Activated T-cell treated with anti-CD3 and anti-CD28 coated beads for 4 hours (primary cell): Measurements from ENCODE around the gene PCNX1.
"Not testable (repeated sequence)": the region's sequence is repeated elsewhere in the genome, so short reads cannot be mapped to it uniquely, and the experiment has no call there.

Experiments
- DNase-seq: peaks from one replicate; pipeline ENCODE4 v3.0.0-alpha.2; 2020

Gene PCNX1

DNA sequence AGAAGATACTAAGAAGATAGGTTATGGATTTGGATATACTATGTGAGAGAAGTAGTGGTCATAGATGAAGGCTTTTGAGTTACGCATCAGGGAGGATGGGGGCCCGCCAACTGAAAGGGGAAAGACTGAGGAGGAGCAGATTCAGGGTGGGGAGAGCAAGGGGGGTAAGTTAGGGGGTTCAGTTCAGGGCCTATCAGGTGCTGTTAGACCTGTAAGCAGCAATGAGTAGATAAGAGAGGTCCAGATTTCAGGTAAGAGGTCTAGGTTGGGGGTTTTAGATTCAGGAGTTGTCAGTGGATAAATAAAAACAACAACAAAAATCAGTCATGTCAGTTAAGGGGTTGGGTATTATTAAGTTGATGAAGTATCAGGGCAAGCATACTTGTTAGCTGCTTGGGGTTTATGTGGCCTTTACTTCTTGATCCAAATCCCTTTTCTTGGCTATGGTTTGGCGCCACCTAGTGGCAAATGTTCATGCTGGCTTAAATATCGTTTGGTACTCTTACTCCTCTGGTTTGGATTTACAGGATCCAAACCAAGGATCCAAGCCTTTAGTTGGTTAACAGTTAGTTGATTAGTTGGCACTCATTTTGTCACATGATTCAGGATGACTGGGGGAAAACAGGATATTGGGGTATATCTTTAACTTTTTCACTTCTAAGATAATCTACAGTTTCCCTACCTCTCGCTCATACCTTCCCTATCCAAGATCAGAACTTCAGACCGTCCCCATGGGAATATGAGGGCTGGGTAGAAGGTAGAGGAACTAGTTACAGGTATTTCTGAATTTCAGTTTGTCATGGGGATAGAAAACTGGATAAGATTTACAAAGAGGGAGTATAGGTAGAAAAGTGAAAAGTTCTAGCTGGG, 65.1 kb downstream of the PCNX1 start:
- DNase-seq: peak; percentile 85

DNA sequence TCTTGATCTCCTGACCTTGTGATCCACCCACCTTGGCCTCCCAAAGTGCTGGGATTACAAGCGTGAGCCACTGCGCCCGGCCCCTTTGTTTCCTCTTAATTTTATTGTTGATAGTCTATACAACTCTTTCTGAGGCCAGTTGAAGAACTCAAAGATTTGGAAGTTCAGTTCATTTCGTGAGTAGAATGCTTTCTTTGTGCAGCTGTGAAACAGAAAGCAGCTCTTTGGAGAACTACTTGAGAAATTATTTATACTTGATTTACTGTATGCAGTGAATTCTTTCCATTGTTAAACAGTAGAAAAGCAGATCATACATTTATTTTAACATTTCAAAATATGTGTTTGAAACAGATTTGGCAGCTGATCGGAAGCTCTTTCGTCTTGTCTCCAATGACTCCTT, 69.3 kb downstream of the PCNX1 start:
- DNase-seq: no peak

DNA sequence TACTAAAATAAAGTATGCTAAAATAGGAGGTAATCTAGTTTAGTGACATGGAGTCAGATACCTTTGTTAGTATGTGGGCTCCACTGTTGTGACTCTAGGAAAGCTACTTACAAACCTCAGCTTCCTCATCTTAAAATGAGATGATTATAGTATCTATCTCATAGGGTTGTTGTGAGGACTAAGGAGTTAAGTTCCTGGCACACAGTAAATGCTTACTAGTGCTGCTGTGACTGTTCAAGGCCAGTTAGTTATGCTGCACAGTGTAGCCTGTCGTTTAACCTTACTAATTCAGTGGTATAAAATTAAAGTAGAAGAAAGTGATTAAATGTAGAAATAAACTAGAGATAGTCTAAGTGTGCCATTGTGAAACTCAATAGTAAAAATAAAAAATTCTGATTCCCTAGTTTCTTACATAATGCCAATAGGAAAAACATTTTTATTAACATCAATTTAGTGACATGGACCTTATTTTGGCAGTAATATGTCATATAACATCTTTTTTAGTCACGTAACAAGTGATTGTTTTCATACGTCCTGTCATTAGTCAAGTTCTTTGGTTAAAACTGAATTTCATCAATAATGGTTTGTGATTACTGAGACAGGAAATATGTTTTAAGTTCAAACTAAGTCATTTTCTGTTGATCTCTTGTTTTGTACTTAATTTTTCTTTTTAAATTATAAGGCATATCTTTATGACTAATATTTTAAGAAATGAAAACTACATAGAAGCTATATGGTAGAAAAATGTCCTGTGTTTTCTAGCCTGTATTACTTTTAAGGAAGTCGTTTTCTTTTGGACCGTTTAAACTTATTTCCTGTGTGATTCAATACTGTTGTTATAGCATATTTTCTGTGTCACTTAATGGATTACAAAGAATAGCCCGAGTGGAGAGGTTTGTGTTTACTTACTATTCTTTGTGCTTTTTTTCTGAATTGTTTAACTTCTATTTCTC, 74.0 kb downstream of the PCNX1 start:
- DNase-seq: no peak

DNA sequence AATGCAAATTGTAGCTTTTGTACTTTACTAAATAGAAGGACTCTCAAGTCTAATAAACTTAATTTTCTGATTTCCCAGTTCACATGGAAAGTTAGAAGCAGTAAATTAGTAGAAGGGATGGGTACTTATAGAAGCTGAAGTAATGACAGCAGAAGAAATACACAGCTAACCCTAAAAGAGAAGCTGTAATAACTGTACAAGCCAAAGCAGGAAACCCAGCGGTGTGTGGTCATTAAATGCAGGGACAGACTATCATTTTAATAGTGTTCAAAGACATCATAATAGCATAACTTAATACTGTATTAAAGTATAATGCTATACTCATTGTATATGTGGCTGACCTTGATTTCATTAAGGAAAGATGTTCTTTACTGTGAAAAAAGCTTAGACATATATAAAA, 74.9 kb downstream of the PCNX1 start:
- DNase-seq: no peak

DNA sequence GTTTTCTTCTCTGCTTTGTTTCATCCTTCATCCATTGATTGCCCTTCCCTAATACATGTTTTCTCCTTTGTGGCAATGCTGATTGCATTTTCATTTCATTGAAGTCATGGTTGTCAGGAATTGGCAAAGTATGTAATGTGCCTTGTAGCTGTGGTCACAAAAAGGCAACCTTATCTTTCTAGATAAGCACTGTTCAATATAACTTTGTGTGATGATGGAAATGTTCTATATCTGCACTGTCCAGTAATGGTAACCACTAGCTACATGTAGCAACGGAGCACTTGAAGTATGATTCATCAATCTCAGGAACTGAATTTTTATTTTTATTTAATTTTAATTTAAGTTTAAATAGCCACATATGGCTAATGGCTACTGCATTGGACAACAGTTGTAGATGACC, 79.8 kb downstream of the PCNX1 start:
- DNase-seq: no peak

DNA sequence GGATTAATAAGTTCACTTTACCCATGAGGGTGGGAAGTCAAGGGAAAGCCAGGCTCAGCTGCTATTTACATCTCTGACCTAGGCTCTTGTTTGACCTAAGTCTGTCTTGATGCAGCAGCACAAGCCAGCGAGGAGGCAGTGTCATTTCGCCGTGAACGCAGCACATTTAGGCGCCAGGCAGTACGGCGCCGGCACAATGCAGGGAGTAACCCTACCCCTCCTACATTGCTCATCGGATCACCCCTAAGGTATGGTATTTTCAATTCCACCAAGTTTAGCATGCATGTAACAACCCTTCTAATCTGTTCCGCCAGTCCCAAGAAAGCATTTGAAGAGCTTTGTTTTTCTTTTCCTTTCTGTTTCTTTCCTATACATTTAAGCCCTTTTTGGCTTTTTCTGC, 81.2 kb downstream of the PCNX1 start:
- DNase-seq: no peak

DNA sequence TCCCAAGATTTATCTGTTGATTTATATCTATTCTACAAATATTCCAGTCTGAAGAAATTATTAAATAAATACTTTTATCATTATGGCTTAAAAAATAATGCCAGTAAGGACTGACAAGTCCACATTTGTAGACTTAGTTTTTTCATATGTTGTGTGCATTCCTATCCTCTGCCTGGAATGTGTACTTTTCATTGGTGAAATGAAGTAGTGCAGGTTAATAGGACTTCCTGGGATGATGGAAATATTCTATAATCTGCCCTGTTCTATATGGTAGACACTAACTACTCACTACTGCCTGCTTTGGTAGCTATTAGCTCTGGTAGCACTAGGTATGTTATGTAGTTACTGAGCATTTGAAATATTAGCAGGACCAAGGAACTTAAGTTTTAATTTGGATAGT, 86.7 kb downstream of the PCNX1 start:
- DNase-seq: no peak

DNA sequence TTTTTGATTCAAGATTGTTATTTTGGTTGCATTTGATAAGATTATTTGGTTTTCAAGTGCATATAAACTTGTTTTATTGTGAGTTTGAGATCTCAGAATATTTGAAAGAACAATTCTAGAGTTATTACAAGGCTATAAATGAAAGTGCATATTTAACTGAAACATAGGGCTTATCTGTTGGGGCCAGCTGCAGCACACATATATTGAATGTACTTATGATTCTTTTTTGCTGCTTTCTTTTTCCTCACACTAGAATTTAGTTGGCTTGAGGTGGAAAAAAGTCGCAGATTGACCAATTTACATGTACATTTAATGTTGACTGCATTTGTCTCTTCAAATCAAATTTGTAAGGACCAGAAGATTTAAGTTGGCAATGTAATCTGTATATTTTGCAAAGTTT, 88.0 kb downstream of the PCNX1 start:
- DNase-seq: no peak

DNA sequence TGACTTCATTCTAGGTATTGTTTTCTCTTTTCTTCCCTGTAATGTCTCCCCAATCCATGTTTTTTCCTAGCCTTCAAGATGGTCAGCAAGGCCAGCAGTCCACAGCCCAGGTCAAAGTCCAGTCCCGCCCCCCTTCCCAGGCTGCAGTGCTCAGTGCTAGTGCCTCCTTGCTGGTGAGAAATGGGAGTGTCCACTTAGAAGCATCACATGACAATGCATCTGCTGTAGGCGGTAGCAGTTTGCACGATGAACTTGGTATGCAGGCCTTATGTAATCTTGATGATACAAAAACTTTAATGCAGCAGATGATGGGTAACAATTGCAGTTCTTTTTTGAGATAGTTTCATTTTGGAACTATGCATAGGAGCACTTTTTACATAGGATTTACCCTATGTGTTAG, 88.4 kb downstream of the PCNX1 start:
- no peak for DNase-seq

DNA sequence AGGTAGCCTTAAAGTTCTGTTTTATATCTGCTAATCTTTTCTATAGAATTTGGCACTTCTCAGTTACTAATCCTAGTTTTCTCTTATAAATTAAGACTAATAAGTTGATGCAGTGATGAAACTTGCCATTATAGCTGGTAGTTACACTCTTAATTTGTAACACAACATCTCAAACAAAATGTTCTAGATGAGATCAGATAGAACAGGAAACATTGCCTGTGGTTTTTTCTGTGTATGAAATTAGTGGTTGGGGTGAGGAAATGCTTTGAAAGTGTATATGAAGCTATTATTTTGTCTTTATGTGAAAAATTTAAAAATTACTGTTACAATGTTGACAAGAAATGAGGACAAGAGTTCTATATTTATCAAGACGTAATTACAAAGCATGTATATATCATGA, 91.9 kb downstream of the PCNX1 start:
- no peak for DNase-seq

DNA sequence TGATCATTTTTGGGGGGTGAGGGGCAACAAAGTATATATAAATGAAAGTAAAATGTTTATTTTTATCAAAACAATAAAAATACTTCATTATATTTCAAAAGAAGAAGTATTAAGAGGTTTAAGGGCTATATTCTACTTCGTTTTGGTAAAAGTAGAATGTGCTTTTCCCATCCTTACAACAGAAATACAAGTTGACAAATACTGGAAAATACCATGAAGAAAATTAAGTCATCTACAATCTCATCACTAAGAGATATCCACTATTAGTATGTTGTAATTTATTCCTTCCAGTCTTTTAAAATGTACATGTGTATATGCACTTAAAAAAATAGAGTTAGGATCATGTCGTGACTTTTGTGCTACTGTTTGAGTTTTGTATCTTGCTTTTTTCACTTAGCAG, 92.8 kb downstream of the PCNX1 start:
- DNase-seq: no peak

DNA sequence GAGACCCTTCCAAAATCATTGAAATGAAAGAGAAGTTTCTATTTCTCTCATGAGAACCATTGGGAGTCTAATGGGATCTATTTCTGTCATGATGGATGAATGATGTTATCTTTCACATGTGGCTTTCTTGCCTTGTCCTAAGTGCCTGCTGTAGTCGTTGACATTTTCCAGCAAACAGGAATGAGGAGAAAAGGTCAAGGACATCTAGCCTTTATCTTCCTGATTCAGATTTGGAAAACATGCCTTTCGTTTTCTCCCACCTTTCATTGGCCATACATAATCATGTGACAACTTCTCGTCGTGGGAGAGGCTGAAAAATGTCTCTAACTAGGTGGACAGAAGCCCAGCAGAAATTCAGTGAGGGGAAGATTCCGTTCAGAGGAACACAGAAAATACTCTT, 94.5 kb downstream of the PCNX1 start:
- no peak for DNase-seq

DNA sequence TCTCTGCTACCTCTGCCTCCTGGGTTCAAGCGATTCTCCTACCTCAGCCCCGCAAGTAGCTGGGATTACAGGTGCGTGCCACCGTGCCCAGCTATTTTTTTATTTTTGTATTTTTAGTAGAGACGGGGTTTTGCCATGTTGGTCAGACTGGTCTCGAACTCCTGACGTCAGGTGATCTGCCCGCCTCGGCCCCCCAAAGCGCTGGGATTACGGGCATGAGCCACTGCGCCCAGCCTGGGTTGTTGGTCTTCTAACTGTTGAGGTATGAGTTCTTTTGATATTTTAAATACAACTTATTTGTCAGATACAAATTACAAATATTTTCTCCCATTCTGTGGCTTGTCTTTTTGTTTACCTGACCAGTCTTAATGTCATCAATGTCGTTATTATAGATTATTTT, 95.9 kb downstream of the PCNX1 start:
- DNase-seq: no peak

DNA sequence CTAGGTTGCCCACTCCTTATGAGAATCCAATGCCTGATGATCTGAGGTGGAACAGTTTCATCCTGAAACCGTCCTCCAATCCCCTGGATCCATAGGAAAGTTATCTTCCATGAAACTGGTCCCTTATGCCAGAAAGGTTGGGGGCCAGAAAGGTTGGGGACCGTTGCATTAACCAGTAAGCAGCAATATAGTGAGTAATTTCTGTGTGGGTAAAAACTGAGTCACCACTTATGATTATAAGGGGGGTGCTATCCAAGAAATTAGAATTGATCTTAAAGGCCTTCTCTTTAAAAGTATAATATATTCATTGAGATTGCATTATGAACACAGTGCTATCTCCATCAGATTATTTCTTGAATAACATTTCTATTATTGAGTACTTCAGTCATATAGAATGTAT, 97.2 kb downstream of the PCNX1 start:
- DNase-seq: no peak

DNA sequence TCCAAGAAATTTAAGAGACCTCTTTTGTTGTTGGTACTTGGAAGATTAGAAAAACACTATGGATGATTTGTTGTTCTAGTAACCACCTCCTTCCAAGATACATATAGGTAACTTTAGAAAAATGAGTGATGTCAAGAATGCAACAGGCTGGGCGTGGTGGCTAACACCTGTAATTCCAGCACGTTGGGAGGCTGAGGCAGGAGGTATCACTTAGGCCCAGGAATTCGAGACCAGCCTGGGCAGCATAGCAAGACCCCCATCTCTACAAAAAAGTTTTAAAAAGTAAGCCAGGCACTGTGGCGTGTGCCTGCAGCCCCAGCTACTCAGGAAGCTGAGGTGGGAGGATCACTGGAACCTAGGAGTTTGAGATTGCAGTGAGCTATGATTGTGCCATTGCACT, 97.8 kb downstream of the PCNX1 start:
- DNase-seq: no peak

DNA sequence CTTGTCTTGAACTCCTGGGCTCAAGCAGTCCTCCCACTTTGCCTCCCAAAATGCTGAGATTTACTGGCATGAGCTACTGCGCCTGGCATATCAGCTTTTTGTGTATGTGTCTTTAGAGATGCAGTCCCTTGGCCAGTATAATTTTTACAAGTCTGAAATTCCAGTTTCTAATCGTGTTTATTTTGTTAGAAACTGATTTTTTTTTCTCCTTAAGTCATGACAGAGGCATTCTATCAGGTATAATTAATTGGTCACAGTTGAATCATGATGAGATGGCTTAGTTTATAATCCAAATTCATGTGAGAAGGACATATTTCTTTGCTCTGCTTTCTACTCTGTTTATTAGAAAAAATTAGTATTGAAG, 98.9 kb downstream of the PCNX1 start:
- no peak for DNase-seq

DNA sequence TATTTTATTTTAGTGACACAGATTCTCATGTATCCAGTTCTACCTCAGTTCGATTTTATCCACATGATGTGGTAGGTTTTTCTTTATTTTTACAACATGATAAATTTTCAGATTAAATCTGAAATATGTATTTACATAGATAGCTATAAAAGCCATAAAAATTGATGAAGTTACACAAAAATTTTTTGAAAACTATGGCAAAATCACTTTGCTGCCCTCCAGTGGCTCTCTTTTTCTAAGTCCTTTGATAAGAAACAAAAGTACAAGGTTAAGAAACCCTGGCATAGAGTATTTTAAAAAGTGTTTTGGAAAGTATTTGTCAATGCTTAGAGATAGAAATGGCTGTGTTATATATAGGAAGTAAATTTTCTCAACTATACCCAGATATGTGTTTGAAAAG, 104.2 kb downstream of the PCNX1 start:
- DNase-seq: no peak

DNA sequence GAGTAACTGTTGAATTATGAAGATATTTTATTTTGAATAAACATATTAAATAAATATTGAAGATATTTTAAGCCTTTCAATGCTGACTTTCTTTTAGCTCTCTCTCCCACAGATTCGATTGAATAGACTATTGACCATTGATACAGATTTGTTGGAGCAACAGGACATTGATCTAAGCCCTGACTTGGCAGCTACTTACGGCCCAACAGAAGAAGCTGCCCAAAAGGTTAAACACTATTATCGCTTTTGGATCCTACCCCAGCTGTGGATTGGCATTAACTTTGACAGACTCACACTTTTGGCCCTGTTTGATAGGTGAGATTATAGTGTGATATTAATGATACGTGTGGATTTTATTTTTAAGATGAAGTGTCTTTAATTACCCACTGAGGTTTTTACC, 105.6 kb downstream of the PCNX1 start:
- no peak for DNase-seq

DNA sequence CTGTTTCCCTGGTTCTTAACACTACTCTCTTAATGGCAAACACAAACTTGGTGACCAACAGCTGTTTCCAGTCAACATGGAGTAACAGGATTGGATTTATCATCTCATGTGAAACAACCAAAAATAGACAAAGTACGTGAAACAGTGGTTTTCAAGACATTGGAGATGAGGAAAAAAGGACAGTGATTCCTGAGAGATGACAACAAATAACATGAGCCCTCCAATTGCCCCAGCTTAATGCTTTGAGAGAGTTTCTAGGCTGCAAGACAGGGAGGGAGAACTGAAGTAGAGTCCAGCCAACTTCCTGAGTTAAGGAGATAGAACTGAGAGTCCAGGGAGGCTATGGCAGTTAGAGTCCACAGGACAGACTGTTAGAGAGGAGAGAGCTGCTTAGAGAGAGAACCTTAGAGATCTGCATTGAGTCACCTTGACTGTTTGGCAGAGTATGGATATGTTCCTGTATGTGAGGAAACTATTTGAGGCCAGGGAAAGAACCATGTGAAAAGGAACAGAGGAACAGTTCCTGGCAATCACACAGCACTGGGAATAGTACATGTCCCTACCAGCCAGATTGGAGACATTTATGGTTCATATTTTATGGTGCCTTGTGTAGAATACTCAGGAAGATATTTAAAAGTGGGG, 106.4 kb downstream of the PCNX1 start:
- DNase-seq: no peak

DNA sequence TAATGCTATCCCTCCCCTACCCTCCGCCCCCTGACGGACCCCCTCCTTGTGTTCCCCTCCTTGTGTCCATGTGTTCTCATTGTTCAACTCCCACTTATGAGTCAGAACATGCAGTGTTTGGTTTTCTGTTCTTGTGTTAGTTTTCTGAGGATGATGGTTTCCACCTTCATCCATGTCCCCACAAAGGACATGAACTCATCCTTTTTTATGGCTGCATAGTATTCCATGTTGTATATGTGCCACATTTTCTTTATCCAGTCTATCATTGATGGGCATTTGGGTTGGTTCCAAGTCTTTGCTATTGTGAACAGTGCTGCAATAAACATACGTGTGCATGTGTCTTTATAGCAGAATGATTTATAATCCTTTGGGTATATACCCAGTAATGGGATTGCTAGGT, 112.7 kb downstream of the PCNX1 start:
- not testable (repeated sequence) for DNase-seq

DNA sequence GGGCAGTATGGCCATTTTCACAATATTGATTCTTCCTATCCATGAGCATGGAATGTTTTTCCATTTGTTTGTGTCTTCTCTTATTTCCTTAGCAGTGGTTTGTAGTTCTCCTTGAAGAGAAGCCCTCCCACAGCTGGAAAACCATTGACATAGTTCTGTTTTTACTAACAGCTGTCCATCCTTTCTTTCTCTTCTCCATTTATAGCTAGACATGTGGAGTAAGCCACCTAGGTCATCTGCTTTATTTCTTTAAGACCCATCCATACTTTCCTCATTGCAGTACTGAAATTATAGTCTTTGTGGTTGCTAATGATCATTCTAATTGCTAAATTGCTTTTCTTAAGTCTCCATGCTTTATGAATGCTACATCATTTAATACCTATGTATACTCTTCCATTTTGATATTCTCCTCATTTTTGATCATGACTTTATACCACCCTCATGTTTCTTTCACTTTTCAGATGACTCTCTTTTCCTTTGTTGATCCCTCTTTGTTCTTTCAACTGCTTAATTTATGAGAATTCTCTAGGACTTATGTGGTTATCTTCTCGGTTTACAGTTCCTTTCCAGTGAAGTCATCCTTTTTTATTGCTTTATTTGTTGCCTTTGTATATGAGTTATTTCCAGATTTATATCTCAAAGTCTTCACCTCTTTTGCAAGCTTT, 114.2 kb downstream of the PCNX1 start:
- DNase-seq: no peak

DNA sequence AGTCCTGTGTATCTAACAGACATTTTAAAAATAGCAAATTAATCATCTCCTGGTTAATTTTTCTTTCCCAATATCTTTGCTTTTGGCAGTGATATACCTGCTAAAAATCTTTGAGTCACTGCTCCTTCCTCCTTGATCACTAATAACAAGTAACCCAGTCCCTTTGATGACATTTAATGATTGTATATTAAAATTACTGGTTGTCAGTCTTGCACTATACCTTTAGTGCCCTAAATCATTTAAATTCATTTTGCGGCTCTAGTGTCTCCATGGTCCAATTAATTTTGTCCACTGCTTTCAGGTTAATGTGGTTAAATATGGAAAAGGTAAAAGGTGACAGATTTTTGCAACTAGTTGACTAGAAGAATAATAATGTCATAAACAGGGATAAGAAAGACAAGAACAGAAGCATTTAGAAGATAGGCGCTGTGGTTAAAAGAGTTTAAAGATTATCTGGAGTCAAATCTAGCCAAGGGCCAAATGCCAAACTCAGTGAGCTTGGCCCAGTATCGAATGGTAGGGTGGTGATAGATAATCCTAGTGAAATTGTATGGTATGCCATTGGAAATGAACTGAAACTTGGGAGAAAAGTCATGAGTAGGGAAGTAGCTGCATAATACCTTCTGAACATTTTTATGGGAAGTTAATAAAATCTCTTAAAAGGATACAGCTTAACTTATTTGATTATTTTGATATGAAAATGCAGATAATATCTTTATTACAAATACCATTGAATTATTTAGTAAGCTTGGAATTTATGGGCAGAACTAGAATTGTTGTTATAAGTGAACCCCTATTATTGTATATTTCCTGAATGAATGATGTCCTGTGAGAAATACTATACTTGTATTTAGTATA, 115.0 kb downstream of the PCNX1 start:
- DNase-seq: no peak
